ENCODE results near the gene ADGRG7. TPM values are rescaled to one million over a fixed set of nuclear protein-coding genes. Genes with fewer than 3 reads are reported as not detected.

ADGRG7 gene
- total and polyA plus RNA-seq, 2 donors from 2014 or later = not detected

- Histone ChIP-seq H3K27me3 (ENCODE audit: control insufficient read depth, insufficient read depth, low read length) (no peaks in the 10 kb centered on the region), H3K9me3 (ENCODE audit: control insufficient read depth in 2 of 3, insufficient read depth in 1 of 3, low read length in 3 of 3) (no peaks in the 10 kb centered on the region), H3K9ac (ENCODE audit: low read length in 3 of 3) (no peak overlapping the region), H3K27ac (ENCODE audit: low read depth in 2 of 2, low read length in 2 of 2) (no peak overlapping the region), H3K36me3 (ENCODE audit: control insufficient read depth in 2 of 3, insufficient read depth in 3 of 3, low read length in 3 of 3) (no peaks in the 10 kb centered on the region), H3K4me3 (ENCODE audit: low read length in 3 of 3) (no peak overlapping the region), H3K4me1 (ENCODE audit: control insufficient read depth in 2 of 3, insufficient read depth in 2 of 3, low read depth in 1 of 3, low read length in 3 of 3) (no peaks in the 10 kb centered on the region)
- intact Hi-C loops (cut with DNase I) = no loop called here
- TF ChIP-seq CTCF (IDR thresholded peaks at IDR 0.05; ENCODE audit: borderline replicate concordance, extremely low read depth, insufficient read depth) = no peak
- FAIRE-seq (no peak), DNase-seq (peak in 1 of 5 donors; percentile 6)
These were observed 47.1 kb upstream of the ADGRG7 start for GRCh38 chr3:100562224-100562857.

- no peaks in the 10 kb centered on the region for H3K4me1 ChIP-seq (ENCODE audit: control insufficient read depth in 2 of 3, insufficient read depth in 2 of 3, low read depth in 1 of 3, low read length in 3 of 3)
- no peaks in the 10 kb centered on the region for H3K27me3 ChIP-seq (ENCODE audit: control insufficient read depth, insufficient read depth, low read length)
- intact Hi-C loops (cut with DNase I) = no loop called here
- H3K4me3 ChIP-seq (ENCODE audit: low read length in 3 of 3) = no peak overlapping the region
- TF ChIP-seq CTCF (IDR thresholded peaks at IDR 0.05; ENCODE audit: borderline replicate concordance, extremely low read depth, insufficient read depth) = no peak
- no peak for DNase-seq
- no peak overlapping the region for H3K27ac ChIP-seq (ENCODE audit: low read depth in 2 of 2, low read length in 2 of 2)
- no peaks in the 10 kb centered on the region for H3K9me3 ChIP-seq (ENCODE audit: control insufficient read depth in 2 of 3, insufficient read depth in 1 of 3, low read length in 3 of 3)
- H3K36me3 ChIP-seq (ENCODE audit: control insufficient read depth in 2 of 3, insufficient read depth in 3 of 3, low read length in 3 of 3) = no peaks in the 10 kb centered on the region
- no peak for FAIRE-seq
- H3K9ac ChIP-seq (ENCODE audit: low read length in 3 of 3) = no peak overlapping the region
These were observed 46.2 kb upstream of the ADGRG7 start for GRCh38 chr3:100563228-100563627.

GRCh38 chr3:100563652-100564211, 45.7 kb upstream of the ADGRG7 start:
- Histone ChIP-seq H3K4me3 (ENCODE audit: low read length in 3 of 3) (no peak overlapping the region), H3K9me3 (ENCODE audit: control insufficient read depth in 2 of 3, insufficient read depth in 1 of 3, low read length in 3 of 3) (no peaks in the 10 kb centered on the region), H3K9ac (ENCODE audit: low read length in 3 of 3) (no peak overlapping the region), H3K27ac (ENCODE audit: low read depth in 2 of 2, low read length in 2 of 2) (no peak overlapping the region), H3K36me3 (ENCODE audit: control insufficient read depth in 2 of 3, insufficient read depth in 3 of 3, low read length in 3 of 3) (no peaks in the 10 kb centered on the region), H3K4me1 (ENCODE audit: control insufficient read depth in 2 of 3, insufficient read depth in 2 of 3, low read depth in 1 of 3, low read length in 3 of 3) (no peaks in the 10 kb centered on the region), H3K27me3 (ENCODE audit: control insufficient read depth, insufficient read depth, low read length) (no peaks in the 10 kb centered on the region)
- DNase-seq (no peak), FAIRE-seq (no peak)
- no peak for TF ChIP-seq CTCF (IDR thresholded peaks at IDR 0.05; ENCODE audit: borderline replicate concordance, extremely low read depth, insufficient read depth)
- intact Hi-C loops (cut with DNase I) = no loop called here
